HEK293T (cell line): ENCODE results near the gene IL21R.
"Not testable (repeated sequence)": the region's sequence is repeated elsewhere in the genome, so short reads cannot be mapped to it uniquely, and the experiment has no call there.

ENCODE experiments used
- CTCF ChIA-PET: fragments of 350-600 bp; formaldehyde crosslinking; extraction: SDS; loops from one replicate; lab custom pipeline; 2021; ENCODE audit warnings: antibody characterized with exemption, inconsistent platforms; lab: Yijun Ruan, JAX
- POLR2A ChIA-PET: fragments of 350-600 bp; formaldehyde crosslinking; extraction: SDS; loops from one replicate; lab custom pipeline; 2020; ENCODE audit warnings: antibody characterized with exemption, inconsistent platforms; lab: Yijun Ruan, JAX
- DNase-seq: peaks from one replicate; pipeline ENCODE4 v3.0.0; 2012; ENCODE audit warnings: mixed read lengths; ENCODE audit errors: extremely low spot score
- ARNT ChIP-seq: fragments of 450-650 bp; IDR thresholded peaks from 2 replicates; pipeline ENCODE4 v1.6.1; 2017; ENCODE audit warnings: mild to moderate bottlenecking
- BHLHE40 ChIP-seq: fragments of 450-650 bp; IDR thresholded peaks from 2 replicates; pipeline ENCODE4 v1.6.1; 2016; ENCODE audit warnings: mild to moderate bottlenecking, moderate library complexity, borderline replicate concordance
- CTBP1 ChIP-seq: fragments of 450-650 bp; IDR thresholded peaks from 2 replicates; pipeline ENCODE4 v1.6.1; 2016; ENCODE audit warnings: borderline replicate concordance
- ELF4 ChIP-seq: fragments of 450-650 bp; IDR thresholded peaks from 2 replicates; pipeline ENCODE4 v1.6.1; 2017; ENCODE audit warnings: antibody characterized with exemption
- FOXA1 ChIP-seq: fragments of 450-650 bp; IDR thresholded peaks from 2 replicates; pipeline ENCODE4 v1.6.1; 2016; ENCODE audit warnings: mild to moderate bottlenecking
- FOXK2 ChIP-seq: fragments of 450-650 bp; IDR thresholded peaks from 2 replicates; pipeline ENCODE4 v1.6.1; 2016; ENCODE audit warnings: mild to moderate bottlenecking
- FOXM1 ChIP-seq: fragments of 450-650 bp; IDR thresholded peaks from 2 replicates; pipeline ENCODE4 v1.6.1; 2017; ENCODE audit warnings: mild to moderate bottlenecking, borderline replicate concordance
- HDGF ChIP-seq: fragments of 450-650 bp; IDR thresholded peaks from 2 replicates; pipeline ENCODE4 v1.6.1; 2017; ENCODE audit warnings: antibody characterized with exemption, borderline replicate concordance
- L3MBTL2 ChIP-seq: fragments of 450-650 bp; conservative IDR thresholded peaks from 2 replicates; pipeline ENCODE4 v1.6.1; 2016; ENCODE audit warnings: mild to moderate bottlenecking
- LEF1 ChIP-seq: fragments of 450-650 bp; IDR thresholded peaks from 2 replicates; pipeline ENCODE4 v1.6.1; 2017; ENCODE audit warnings: mild to moderate bottlenecking, borderline replicate concordance
- NFRKB ChIP-seq: fragments of 450-650 bp; IDR thresholded peaks from 2 replicates; pipeline ENCODE4 v1.6.1; 2016; ENCODE audit warnings: mild to moderate bottlenecking, moderate library complexity
- PKNOX1 ChIP-seq: fragments of 450-650 bp; IDR thresholded peaks from 2 replicates; pipeline ENCODE4 v1.6.1; 2016
- SP1 ChIP-seq: fragments of 450-650 bp; IDR thresholded peaks from 2 replicates; pipeline ENCODE4 v1.6.1; 2017
- SUZ12 ChIP-seq: fragments of 450-650 bp; IDR thresholded peaks from 2 replicates; pipeline ENCODE4 v1.6.1; 2016; ENCODE audit warnings: mild to moderate bottlenecking
- TARDBP ChIP-seq: fragments of 450-650 bp; IDR thresholded peaks from 2 replicates; pipeline ENCODE4 v1.6.1; 2016
- ZNF384 ChIP-seq: fragments of 450-650 bp; IDR thresholded peaks from 2 replicates; pipeline ENCODE4 v1.6.1; 2016

Gene IL21R

GRCh38 chr16:27452569-27453493 lies 50.9 kb downstream of the IL21R start:
- POLR2A ChIA-PET: no interaction called here

GRCh38 chr16:27453494-27453825 lies 51.5 kb downstream of the IL21R start:
- no peak for TF ChIP-seq LEF1
- TF ChIP-seq ZNF384: no peak
- no peak for TF ChIP-seq PKNOX1
- TF ChIP-seq SP1: no peak
- TF ChIP-seq NFRKB: no peak
- CTCF ChIA-PET: no interaction called here
- POLR2A ChIA-PET: no interaction called here
- DNase-seq: no peak

More at GRCh38 chr16:27452569-27453493, 50.9 kb downstream of the IL21R start:
- CTCF ChIA-PET: no interaction called here
- no peak for DNase-seq
- TF ChIP-seq SUZ12 (no peak), CTBP1 (no peak), SP1 (no peak), FOXM1 (no peak), ARNT (no peak), ELF4 (no peak), ZNF384 (no peak), NFRKB (no peak), HDGF (no peak), FOXK2 (no peak), LEF1 (no peak), BHLHE40 (no peak), L3MBTL2 (no peak), PKNOX1 (no peak), TARDBP (no peak), FOXA1 (no peak)

- ChIA-PET POLR2A (no interaction called here), CTCF (no interaction called here)
- DNase-seq: no peak
- TF ChIP-seq NFRKB: no peak
- TF ChIP-seq FOXK2: no peak
- no peak for TF ChIP-seq L3MBTL2
- TF ChIP-seq SP1: no peak
- no peak for TF ChIP-seq CTBP1
- no peak for TF ChIP-seq SUZ12
- no peak for TF ChIP-seq ZNF384
- TF ChIP-seq ELF4: no peak
- no peak for TF ChIP-seq PKNOX1
- no peak for TF ChIP-seq TARDBP
- no peak for TF ChIP-seq BHLHE40
Observed at GRCh38 chr16:27455700-27456099, 53.7 kb downstream of the IL21R start.

GRCh38 chr16:27457605-27457900 lies 55.6 kb downstream of the IL21R start:
- POLR2A ChIA-PET, DNase-seq, CTCF ChIA-PET: not testable (repeated sequence)

GRCh38 chr16:27458258-27458657 lies 56.3 kb downstream of the IL21R start:
- ChIA-PET CTCF (no interaction called here), POLR2A (no interaction called here)
- no peak for TF ChIP-seq FOXM1
- no peak for TF ChIP-seq LEF1
- TF ChIP-seq ARNT: no peak
- no peak for TF ChIP-seq CTBP1
- no peak for TF ChIP-seq ELF4
- TF ChIP-seq TARDBP: no peak
- no peak for TF ChIP-seq ZNF384
- TF ChIP-seq L3MBTL2: no peak
- TF ChIP-seq SUZ12: no peak
- TF ChIP-seq NFRKB: no peak
- no peak for TF ChIP-seq PKNOX1
- no peak for TF ChIP-seq FOXA1
- TF ChIP-seq FOXK2: no peak
- TF ChIP-seq SP1: no peak
- no peak for TF ChIP-seq HDGF
- no peak for DNase-seq

- no peak for DNase-seq
- ChIA-PET POLR2A (no interaction called here), CTCF (no interaction called here)
- TF ChIP-seq LEF1: no peak
- no peak for TF ChIP-seq SUZ12
- no peak for TF ChIP-seq ELF4
- no peak for TF ChIP-seq CTBP1
- TF ChIP-seq HDGF: no peak
- no peak for TF ChIP-seq FOXK2
- no peak for TF ChIP-seq BHLHE40
- no peak for TF ChIP-seq PKNOX1
- TF ChIP-seq ZNF384: no peak
- TF ChIP-seq NFRKB: no peak
- TF ChIP-seq L3MBTL2: no peak
- TF ChIP-seq FOXM1: no peak
- no peak for TF ChIP-seq TARDBP
- no peak for TF ChIP-seq FOXA1
- no peak for TF ChIP-seq SP1
- TF ChIP-seq ARNT: no peak
Observed at GRCh38 chr16:27458987-27459688, 57.2 kb downstream of the IL21R start.
